ENCODE data around the gene TMEM266. TPM values are rescaled to one million over a fixed set of nuclear protein-coding genes. Genes with fewer than 3 reads are reported as not detected.
A peak's percentile ranks its signal among the peaks of the same experiment; 100 is the strongest.
"Not testable (repeated sequence)": the region's sequence is repeated elsewhere in the genome, so short reads cannot be mapped to it uniquely, and the experiment has no call there.

TMEM266 gene, protein sequence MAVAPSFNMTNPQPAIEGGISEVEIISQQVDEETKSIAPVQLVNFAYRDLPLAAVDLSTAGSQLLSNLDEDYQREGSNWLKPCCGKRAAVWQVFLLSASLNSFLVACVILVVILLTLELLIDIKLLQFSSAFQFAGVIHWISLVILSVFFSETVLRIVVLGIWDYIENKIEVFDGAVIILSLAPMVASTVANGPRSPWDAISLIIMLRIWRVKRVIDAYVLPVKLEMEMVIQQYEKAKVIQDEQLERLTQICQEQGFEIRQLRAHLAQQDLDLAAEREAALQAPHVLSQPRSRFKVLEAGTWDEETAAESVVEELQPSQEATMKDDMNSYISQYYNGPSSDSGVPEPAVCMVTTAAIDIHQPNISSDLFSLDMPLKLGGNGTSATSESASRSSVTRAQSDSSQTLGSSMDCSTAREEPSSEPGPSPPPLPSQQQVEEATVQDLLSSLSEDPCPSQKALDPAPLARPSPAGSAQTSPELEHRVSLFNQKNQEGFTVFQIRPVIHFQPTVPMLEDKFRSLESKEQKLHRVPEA
- polyA plus RNA-seq (2013), result 0.29 TPM

DNA sequence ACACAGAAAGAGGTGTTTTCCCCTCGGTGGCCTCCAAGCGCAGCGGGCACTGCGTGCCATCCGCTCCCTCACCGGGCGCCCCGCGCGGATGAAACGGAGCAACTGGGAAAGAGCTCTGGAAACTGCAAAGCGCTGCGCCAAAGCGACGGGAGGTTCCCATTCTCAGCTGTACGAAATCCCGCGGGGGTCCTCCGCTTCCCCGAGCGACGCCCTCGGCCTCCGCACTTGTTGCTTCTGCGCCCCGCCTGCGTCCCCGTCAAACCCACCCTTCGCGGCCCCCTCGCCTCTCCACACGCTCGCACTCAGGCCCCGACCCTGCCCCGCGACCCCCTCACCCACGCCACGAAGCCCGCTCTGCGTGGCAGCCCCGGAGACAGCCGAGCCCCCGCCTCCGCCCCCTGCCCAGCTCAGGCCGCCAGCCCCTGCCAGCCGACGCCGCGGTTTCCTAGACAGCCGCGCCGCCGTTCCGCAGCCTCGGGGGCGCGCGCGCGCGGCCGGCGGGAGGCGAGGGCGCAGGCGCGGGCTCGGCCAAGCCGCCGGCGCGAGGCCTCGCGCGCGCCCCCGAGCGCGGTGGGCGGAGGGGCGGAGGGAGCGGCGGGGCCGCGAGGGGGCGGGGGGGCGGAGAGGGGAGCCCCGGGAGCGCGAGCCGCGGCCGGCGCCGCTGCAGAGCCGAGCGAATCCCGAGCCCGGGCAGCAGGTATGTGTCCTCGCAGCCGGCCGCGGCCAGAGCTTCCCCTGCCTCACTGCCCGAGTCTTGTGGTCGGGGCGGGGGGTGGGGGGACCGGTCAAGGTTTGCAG is at the start of gene TMEM266:
TSS of gene TMEM266 (plus strand) at position 666 of the 798 bp plus-strand sequence. CDS start 74,279 bp downstream, outside the sequence.
- WGBS (ENCODE audit: insufficient coverage), result under 1% methylated on average over 78 of the region's 107 CpGs
- POLR2A ChIA-PET, result no interaction called here
- H3K9me3 ChIP-seq (ENCODE audit: control extremely low read depth in 1 of 5, control insufficient read depth in 4 of 5, insufficient read depth in 2 of 5, low read depth in 1 of 5, low read length in 4 of 5), result no peaks in the 10 kb centered on the region
- no peak within 1 kb of the TSS for H3K27ac ChIP-seq (ENCODE audit: insufficient read depth in 1 of 2, low read depth in 1 of 2, low read length in 2 of 2, poor library complexity in 1 of 2, severe bottlenecking in 2 of 2)
- CTCF ChIA-PET, result interaction anchor here (0.7 to 4.7 kb wide), 9 partner anchors 12 to 250 kb away, joined by 3 to 48 read pairs (median 5); no protein-coding TSS in a partner anchor
- H3K4me3 ChIP-seq (ENCODE audit: control insufficient read depth in 1 of 7, extremely low read depth in 1 of 7, insufficient read depth in 4 of 7, low read depth in 2 of 7, low read length in 6 of 7), result peak within 1 kb of the TSS; percentile 50 to 83 (median 71)
- no peaks in the 10 kb centered on the region for H3K36me3 ChIP-seq (ENCODE audit: control insufficient read depth in 4 of 4, insufficient read depth in 4 of 4, low read length in 3 of 4)
- H3K4me1 ChIP-seq (ENCODE audit: control extremely low read depth in 1 of 4, control insufficient read depth in 4 of 4, insufficient read depth in 4 of 4, low read length in 3 of 4), result peaks cover 9 to 31% (median 25%) of the 10 kb centered on the region in 4 experiments
- peaks cover 8 to 58% (median 30%) of the 10 kb centered on the region in 5 experiments for H3K27me3 ChIP-seq (replicated peaks in 2 of 5; ENCODE audit: control insufficient read depth in 4 of 5, insufficient read depth in 5 of 5, low read length in 4 of 5)
- DNase-seq, result peak in 2 of 3 donors; percentile 49 to 65

DNA sequence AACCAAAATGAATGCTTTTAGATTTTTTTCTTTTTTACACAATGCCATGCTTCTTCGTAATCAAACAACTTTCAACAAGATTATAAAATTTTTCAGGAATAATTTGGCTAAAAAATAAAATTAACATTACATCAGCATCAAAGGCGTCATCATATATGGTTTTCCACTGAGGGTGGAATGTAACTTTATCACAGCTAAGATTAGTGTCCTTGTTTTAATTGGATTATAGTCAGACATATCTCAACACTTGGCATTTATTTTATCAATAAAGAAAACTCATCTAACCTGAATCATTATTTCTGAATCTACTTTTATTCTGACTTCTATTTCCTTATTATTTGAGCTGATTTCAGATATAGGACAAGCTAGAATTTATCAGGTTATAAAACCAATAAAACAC is 49.2 kb upstream of the TMEM266 start:
- ChIA-PET CTCF (no interaction called here), POLR2A (no interaction called here)
- WGBS (ENCODE audit: insufficient coverage), result no CpG with 5 or more reads among the region's 2 CpGs
- H3K4me1 ChIP-seq (ENCODE audit: control extremely low read depth in 1 of 4, control insufficient read depth in 4 of 4, insufficient read depth in 4 of 4, low read length in 3 of 4), result peaks cover 0 to 25% (median 14%) of the 10 kb centered on the region in 4 experiments
- H3K9me3 ChIP-seq (ENCODE audit: control extremely low read depth in 1 of 5, control insufficient read depth in 4 of 5, insufficient read depth in 2 of 5, low read depth in 1 of 5, low read length in 4 of 5), result no peaks in the 10 kb centered on the region
- H3K27me3 ChIP-seq (replicated peaks in 2 of 5; ENCODE audit: control insufficient read depth in 4 of 5, insufficient read depth in 5 of 5, low read length in 4 of 5), result no peaks in the 10 kb centered on the region
- no peak overlapping the region for H3K4me3 ChIP-seq (ENCODE audit: control insufficient read depth in 1 of 7, extremely low read depth in 1 of 7, insufficient read depth in 4 of 7, low read depth in 2 of 7, low read length in 6 of 7)
- no peak for DNase-seq
- no peaks in the 10 kb centered on the region for H3K36me3 ChIP-seq (ENCODE audit: control insufficient read depth in 4 of 4, insufficient read depth in 4 of 4, low read length in 3 of 4)
- no peak overlapping the region for H3K27ac ChIP-seq (ENCODE audit: insufficient read depth in 1 of 2, low read depth in 1 of 2, low read length in 2 of 2, poor library complexity in 1 of 2, severe bottlenecking in 2 of 2)

DNA sequence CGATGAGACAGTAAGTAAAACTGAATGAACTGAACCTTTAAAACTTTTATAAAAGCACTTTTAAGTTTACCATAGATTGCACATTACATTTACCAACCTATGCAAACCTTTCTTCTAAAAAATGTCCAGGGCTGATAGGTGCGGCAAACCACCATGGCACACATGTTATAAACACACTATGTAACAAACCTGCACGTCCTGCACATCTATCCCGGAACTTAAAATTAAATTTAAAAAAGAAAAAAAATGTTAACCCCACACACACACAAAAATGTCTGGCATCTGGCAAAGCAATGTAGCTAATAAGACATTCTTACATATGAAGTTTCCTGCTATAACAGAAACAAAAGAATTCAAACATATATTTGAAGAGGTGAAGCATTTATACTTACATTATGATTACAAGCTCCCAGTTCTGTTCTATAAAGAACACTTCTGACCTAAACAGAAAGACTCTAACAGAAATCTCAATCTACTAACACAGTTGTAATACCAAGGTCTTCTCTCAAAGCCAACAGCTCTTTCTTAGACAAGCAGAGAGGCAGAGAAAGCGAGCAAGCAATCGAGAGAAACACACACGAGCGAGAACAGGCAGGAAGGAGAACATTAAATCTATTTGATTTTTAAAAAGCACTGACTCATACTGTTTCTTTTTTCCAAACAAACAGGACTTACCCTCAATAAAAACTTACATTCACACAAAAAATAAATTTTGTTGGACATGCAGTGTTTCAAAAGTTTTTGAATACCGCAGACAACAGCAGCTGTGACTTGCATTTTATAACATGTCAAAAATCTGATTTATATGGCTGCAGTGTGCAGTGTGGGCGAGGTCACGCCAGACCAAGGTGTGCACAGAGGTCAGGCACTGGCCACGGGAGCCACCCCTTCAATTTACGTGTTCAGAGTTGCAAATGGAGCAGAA is 47.9 kb upstream of the TMEM266 start, which contains the start of gene NRG4:
TSS of gene NRG4 (minus strand) at position 798 of the 925 bp plus-strand sequence. CDS start 1,194 bp downstream, outside the sequence.
- Histone ChIP-seq H3K27me3 (replicated peaks in 2 of 5; ENCODE audit: control insufficient read depth in 4 of 5, insufficient read depth in 5 of 5, low read length in 4 of 5) (no peaks in the 10 kb centered on the region), H3K4me3 (ENCODE audit: control insufficient read depth in 1 of 7, extremely low read depth in 1 of 7, insufficient read depth in 4 of 7, low read depth in 2 of 7, low read length in 6 of 7) (peak within 1 kb of the TSS in 5 of 7 experiments; percentile 15 to 73 (median 50)), H3K4me1 (ENCODE audit: control extremely low read depth in 1 of 4, control insufficient read depth in 4 of 4, insufficient read depth in 4 of 4, low read length in 3 of 4) (peaks cover 0 to 18% (median 8%) of the 10 kb centered on the region in 4 experiments), H3K27ac (ENCODE audit: insufficient read depth in 1 of 2, low read depth in 1 of 2, low read length in 2 of 2, poor library complexity in 1 of 2, severe bottlenecking in 2 of 2) (peak within 1 kb of the TSS in 1 of 2 experiments; percentile 71), H3K9me3 (ENCODE audit: control extremely low read depth in 1 of 5, control insufficient read depth in 4 of 5, insufficient read depth in 2 of 5, low read depth in 1 of 5, low read length in 4 of 5) (no peaks in the 10 kb centered on the region), H3K36me3 (ENCODE audit: control insufficient read depth in 4 of 4, insufficient read depth in 4 of 4, low read length in 3 of 4) (no peaks in the 10 kb centered on the region)
- DNase-seq, result peak; percentile 12 to 77 (median 58)
- WGBS (ENCODE audit: insufficient coverage), result 23% methylated on average over 5 of the region's 13 CpGs
- ChIA-PET CTCF (interaction anchor here (1.1 kb wide), 1 partner anchor 9 kb away, joined by 3 read pairs; no protein-coding TSS in a partner anchor), POLR2A (no interaction called here)

DNA sequence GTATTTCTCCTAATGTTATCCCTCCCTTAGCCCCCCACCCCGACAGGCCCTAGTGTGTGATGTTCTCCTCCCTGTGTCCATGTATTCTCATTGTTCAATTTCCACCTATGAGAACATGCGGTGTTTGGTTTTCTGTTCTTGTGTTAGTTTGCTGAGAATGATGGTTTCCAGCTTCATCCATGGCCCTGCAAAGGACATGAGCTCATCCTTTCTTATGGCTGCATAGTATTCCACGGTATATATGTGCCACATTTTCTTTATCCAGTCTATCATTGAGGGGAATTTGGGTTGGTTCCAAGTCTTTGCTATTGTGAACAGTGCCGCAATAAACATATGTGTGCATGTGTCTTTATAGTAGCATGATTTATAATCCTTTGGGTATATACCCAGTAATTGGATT is 46.3 kb upstream of the TMEM266 start:
- H3K9me3 ChIP-seq (ENCODE audit: control extremely low read depth in 1 of 5, control insufficient read depth in 4 of 5, insufficient read depth in 2 of 5, low read depth in 1 of 5, low read length in 4 of 5); H3K27ac ChIP-seq (ENCODE audit: insufficient read depth in 1 of 2, low read depth in 1 of 2, low read length in 2 of 2, poor library complexity in 1 of 2, severe bottlenecking in 2 of 2); H3K36me3 ChIP-seq (ENCODE audit: control insufficient read depth in 4 of 4, insufficient read depth in 4 of 4, low read length in 3 of 4); CTCF ChIA-PET; POLR2A ChIA-PET; H3K4me3 ChIP-seq (ENCODE audit: control insufficient read depth in 1 of 7, extremely low read depth in 1 of 7, insufficient read depth in 4 of 7, low read depth in 2 of 7, low read length in 6 of 7); H3K27me3 ChIP-seq (replicated peaks in 2 of 5; ENCODE audit: control insufficient read depth in 4 of 5, insufficient read depth in 5 of 5, low read length in 4 of 5); DNase-seq: not testable (repeated sequence)
- H3K4me1 ChIP-seq (ENCODE audit: control extremely low read depth in 1 of 4, control insufficient read depth in 4 of 4, insufficient read depth in 4 of 4, low read length in 3 of 4), result peaks cover 0 to 18% (median 8%) of the 10 kb centered on the region in 4 experiments
- WGBS (ENCODE audit: insufficient coverage), result 100% methylated on average over 1 of the region's 4 CpGs

DNA sequence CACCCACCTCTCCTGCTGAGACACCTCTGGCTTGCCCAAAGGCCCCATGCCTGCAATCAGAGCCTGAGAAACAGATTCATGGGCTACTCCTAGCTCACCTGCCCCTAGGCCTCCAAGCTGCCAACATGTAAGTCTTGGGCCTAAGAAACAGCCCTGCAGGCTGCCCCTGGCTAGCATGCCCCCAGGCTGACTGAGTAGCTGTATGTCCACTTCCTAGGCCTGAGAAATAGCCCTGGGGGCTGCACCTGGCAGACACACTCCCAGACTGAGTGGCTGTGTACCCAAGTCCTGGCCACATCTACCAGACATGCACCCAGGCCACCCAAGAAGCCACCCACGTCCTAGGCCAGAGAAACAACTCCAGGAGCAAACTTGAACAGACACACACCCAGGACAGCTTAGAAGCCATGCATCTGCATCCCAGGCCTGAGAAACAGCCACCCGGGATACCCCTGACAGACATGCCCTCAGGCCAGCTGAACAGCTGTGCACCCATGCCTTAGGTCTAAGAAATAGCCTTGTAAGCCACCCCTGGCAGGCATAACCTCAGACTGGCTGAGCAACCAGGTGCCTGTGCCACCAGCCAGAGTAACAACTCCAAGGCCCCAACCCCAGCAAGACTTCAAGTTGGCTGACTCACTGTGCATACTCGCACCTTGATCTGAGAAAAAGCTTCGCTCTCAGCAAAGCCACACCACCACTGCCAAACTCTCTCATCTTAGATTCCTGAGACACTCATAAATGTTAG is 35.6 kb upstream of the TMEM266 start:
- Histone ChIP-seq H3K27me3 (replicated peaks in 2 of 5; ENCODE audit: control insufficient read depth in 4 of 5, insufficient read depth in 5 of 5, low read length in 4 of 5) (no peaks in the 10 kb centered on the region), H3K36me3 (ENCODE audit: control insufficient read depth in 4 of 4, insufficient read depth in 4 of 4, low read length in 3 of 4) (no peaks in the 10 kb centered on the region), H3K27ac (ENCODE audit: insufficient read depth in 1 of 2, low read depth in 1 of 2, low read length in 2 of 2, poor library complexity in 1 of 2, severe bottlenecking in 2 of 2) (no peak overlapping the region), H3K9me3 (ENCODE audit: control extremely low read depth in 1 of 5, control insufficient read depth in 4 of 5, insufficient read depth in 2 of 5, low read depth in 1 of 5, low read length in 4 of 5) (peaks cover 0 to 9% (median 7%) of the 10 kb centered on the region in 5 experiments), H3K4me3 (ENCODE audit: control insufficient read depth in 1 of 7, extremely low read depth in 1 of 7, insufficient read depth in 4 of 7, low read depth in 2 of 7, low read length in 6 of 7) (no peak overlapping the region), H3K4me1 (ENCODE audit: control extremely low read depth in 1 of 4, control insufficient read depth in 4 of 4, insufficient read depth in 4 of 4, low read length in 3 of 4) (no peaks in the 10 kb centered on the region)
- DNase-seq, result no peak
- POLR2A ChIA-PET, result no interaction called here
- 100% methylated on average over 3 of the region's 4 CpGs for WGBS (ENCODE audit: insufficient coverage)
- CTCF ChIA-PET, result no interaction called here

DNA sequence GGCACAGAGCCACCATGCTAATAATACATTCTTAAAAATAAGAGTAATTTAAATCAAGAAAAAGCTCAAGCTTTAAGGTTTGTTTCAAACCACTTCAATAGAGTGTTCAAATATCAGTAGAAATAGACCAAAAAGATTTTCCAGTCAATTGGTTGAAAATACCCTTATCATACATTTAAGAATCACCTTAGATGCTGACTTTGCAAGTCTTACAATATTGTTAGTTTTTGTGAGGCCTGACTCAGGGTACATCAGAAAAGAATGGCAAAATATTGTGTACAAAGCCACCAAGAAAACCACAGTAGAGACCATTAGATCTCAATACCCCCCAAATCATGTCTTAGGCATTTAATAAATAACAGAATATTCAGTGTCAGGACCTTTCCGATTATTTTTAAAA is 27.7 kb upstream of the TMEM266 start:
- Histone ChIP-seq H3K27me3 (replicated peaks in 2 of 5; ENCODE audit: control insufficient read depth in 4 of 5, insufficient read depth in 5 of 5, low read length in 4 of 5) (no peaks in the 10 kb centered on the region), H3K27ac (ENCODE audit: insufficient read depth in 1 of 2, low read depth in 1 of 2, low read length in 2 of 2, poor library complexity in 1 of 2, severe bottlenecking in 2 of 2) (no peak overlapping the region), H3K36me3 (ENCODE audit: control insufficient read depth in 4 of 4, insufficient read depth in 4 of 4, low read length in 3 of 4) (no peaks in the 10 kb centered on the region), H3K4me3 (ENCODE audit: control insufficient read depth in 1 of 7, extremely low read depth in 1 of 7, insufficient read depth in 4 of 7, low read depth in 2 of 7, low read length in 6 of 7) (no peak overlapping the region), H3K4me1 (ENCODE audit: control extremely low read depth in 1 of 4, control insufficient read depth in 4 of 4, insufficient read depth in 4 of 4, low read length in 3 of 4) (no peaks in the 10 kb centered on the region), H3K9me3 (ENCODE audit: control extremely low read depth in 1 of 5, control insufficient read depth in 4 of 5, insufficient read depth in 2 of 5, low read depth in 1 of 5, low read length in 4 of 5) (peaks cover 0 to 3% (median 0%) of the 10 kb centered on the region in 5 experiments)
- WGBS (ENCODE audit: insufficient coverage), result no CpG with 5 or more reads among the region's 1 CpG
- ChIA-PET POLR2A (interaction anchor here (0.7 kb wide), 1 partner anchor 23 kb away, joined by 3 read pairs; no protein-coding TSS in a partner anchor), CTCF (no interaction called here)
- no peak for DNase-seq
